Measurements from ENCODE around the gene XXYLT1. TPM values are rescaled to one million over a fixed set of nuclear protein-coding genes. Genes with fewer than 3 reads are reported as not detected.

Gene XXYLT1
- total and polyA plus RNA-seq, 2 of the 4 experiments (the other 2 are of a cell fraction) = 14.7 to 18.1 TPM

- TF ChIP-seq RFX5 (IDR thresholded peaks at IDR 0.05; ENCODE audit: low read depth, low read length) = no peak
Measured at GRCh38 chr3:195241592-195242355, 29.2 kb downstream of the XXYLT1 start (continued).

GRCh38 chr3:195240939-195241338 lies 30.0 kb downstream of the XXYLT1 start:
- Histone ChIP-seq H4K8ac (ENCODE audit: low read depth in 2 of 2, low read length in 2 of 2) (no peak overlapping the region), H2AK5ac (ENCODE audit: low read depth, low read length) (no peak overlapping the region), H3K23ac (ENCODE audit: low read depth, low read length) (no peak overlapping the region), H3K14ac (replicated peaks; ENCODE audit: low read depth, low read length) (no peak overlapping the region), H3K9ac (ENCODE audit: low read depth, low read length) (no peak overlapping the region), H3K18ac (ENCODE audit: low read depth, low read length) (no peak overlapping the region), H3K4me3 (ENCODE audit: insufficient read depth, low read depth, low read length) (no peak overlapping the region), H3K9me1 (ENCODE audit: insufficient read depth, low read length) (peaks cover 8% of the 10 kb centered on the region; the same call in 1 of the 2 replicates), H3K9me3 (ENCODE audit: control insufficient read depth, insufficient read depth, low read length) (no peaks in the 10 kb centered on the region), H2AK9ac (replicated peaks; ENCODE audit: low read depth, low read length, poor library complexity) (no peak overlapping the region), H4K20me1 (ENCODE audit: insufficient read depth, low read length) (no peaks in the 10 kb centered on the region), H3K27me3 (ENCODE audit: control insufficient read depth, insufficient read depth, low read length) (no peaks in the 10 kb centered on the region), H3K79me1 (ENCODE audit: low read depth in 1 of 2, low read length in 2 of 2) (peaks cover 22 to 31% of the 10 kb centered on the region in 2 experiments), H3K27ac (ENCODE audit: insufficient read depth, low read length) (no peak overlapping the region), H3K4me2 (ENCODE audit: low read depth, low read length) (no peak overlapping the region), H4K91ac (ENCODE audit: insufficient read depth, low read depth, low read length) (no peak overlapping the region), H3K4ac (ENCODE audit: low read depth, low read length) (no peak overlapping the region), H2AFZ (replicated peaks; ENCODE audit: low read length, poor library complexity) (no peak overlapping the region), H3K4me1 (ENCODE audit: control insufficient read depth, insufficient read depth, low read length) (no peaks in the 10 kb centered on the region; the same call in 1 of the 2 replicates), H2BK20ac (ENCODE audit: low read depth, low read length) (no peak overlapping the region), H3K56ac (ENCODE audit: extremely low read depth, insufficient read depth, low read length) (no peak overlapping the region), H2BK120ac (ENCODE audit: low read depth, low read length) (no peak overlapping the region), H3K36me3 (ENCODE audit: control insufficient read depth, insufficient read depth, low read length) (peaks cover 1% of the 10 kb centered on the region; the same call in 1 of the 2 replicates), H2BK5ac (ENCODE audit: low read depth, low read length, poor library complexity, severe bottlenecking) (no peak overlapping the region), H2BK15ac (ENCODE audit: low read depth, low read length) (no peak overlapping the region), H4K5ac (ENCODE audit: low read depth, low read length) (no peak overlapping the region)
- dilution Hi-C loops (cut with HindIII; ENCODE audit: low sequenced_read_pairs, unreplicated experiment) (no loop called here), intact Hi-C loops (cut with micrococcal nuclease) (no loop called here), in situ Hi-C loops (cut with MboI; ENCODE audit: low sequenced_read_pairs) (no loop called here)
- no TSS peak for BruUV-seq (replicated peaks)
- no peak for ATAC-seq (ENCODE audit: low read depth)
- DNase-seq = no peak
- TF ChIP-seq CTCF (conservative IDR thresholded peaks at IDR 0.05; ENCODE audit: low read depth, low read length) = no peak
- no CpG with 5 or more reads among the region's 6 CpGs for WGBS, 2 experiments (ENCODE audit: extremely low coverage in 2 of 2, insufficient read length in 1 of 2)
- CTCF ChIA-PET = no interaction called here
- POLR2A ChIA-PET (ENCODE audit: unreplicated experiment) = no interaction called here

Measured in IMR-90 (cell line).